GM18867 (cell line): ENCODE results near the gene FNTB.

Source experiments
- ATAC-seq: cut with Tn5 transposase; IDR thresholded peaks from one replicate; pipeline ENCODE4 v1.9.1; 2021; ENCODE audit warnings: mild to moderate bottlenecking, moderate library complexity; ENCODE audit not compliant: unreplicated experiment

Gene FNTB

DNA sequence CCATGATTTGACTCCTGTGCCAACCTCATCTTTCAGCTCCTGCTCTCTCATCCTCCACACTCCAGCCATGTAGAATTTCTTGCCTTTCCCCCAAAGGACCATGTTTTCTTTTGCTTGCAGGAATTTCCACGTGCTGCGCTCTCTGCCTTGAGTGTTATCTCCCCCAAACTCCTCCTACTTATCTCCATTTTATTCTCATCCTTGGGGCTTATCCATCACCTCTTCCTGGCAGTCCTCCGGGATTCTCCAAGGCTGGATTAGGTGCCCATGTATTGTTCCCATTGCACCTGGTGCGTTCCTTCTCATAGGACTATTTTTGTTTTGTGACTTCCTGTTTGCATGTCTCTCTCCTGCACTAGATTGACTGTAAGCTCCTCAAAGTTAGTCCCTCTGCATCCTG, 122.7 kb downstream of the FNTB start:
- no peak for ATAC-seq

DNA sequence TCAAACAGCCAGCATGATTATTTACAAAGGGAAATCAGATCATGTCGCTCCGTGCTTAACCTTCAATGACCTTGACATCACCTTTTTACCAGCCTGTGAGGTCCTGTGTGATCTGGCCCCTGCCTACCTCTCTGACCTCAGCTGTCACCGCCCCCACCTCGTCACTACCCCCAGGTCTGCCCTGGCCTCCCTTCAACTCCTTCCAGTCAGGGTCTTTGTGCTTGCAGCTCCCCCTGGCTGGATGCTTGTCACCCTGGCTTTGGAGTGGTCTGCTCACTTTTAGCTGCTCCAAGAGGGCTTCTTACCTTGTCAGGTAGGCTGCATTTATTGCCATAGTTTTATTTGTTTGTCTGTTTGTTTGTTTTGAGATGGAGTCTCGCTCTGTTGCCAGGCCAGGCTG, 123.8 kb downstream of the FNTB start:
- ATAC-seq: no peak
